ENCODE results near the gene HDGFL3.
"Not testable (repeated sequence)": the region's sequence is repeated elsewhere in the genome, so short reads cannot be mapped to it uniquely, and the experiment has no call there.

The HDGFL3 gene

GRCh38 chr15:83193721-83194120 lies 13.9 kb downstream of the HDGFL3 start:
- DNase-seq = no peak

DNA sequence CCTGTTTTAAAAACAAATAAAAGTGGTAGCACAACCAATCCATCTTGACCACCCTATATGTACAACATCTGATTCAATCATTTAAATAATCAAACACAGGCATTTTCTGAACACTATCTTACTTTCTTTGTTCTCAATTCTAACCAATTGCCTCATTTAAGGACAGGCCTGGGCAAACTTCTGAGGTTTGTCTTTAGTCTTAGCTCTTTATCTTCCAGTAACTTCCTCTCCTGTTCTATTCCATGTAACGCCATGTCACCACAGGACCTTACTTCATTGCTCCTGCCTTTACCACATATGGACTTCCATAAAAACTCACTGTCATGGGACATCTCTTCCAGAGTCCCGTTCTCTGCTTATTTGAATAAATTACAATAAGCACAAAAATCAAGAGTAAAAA lies 14.9 kb downstream of the HDGFL3 start:
- DNase-seq = no peak

GRCh38 chr15:83190450-83190849 lies 17.2 kb downstream of the HDGFL3 start:
- DNase-seq = no peak

DNA sequence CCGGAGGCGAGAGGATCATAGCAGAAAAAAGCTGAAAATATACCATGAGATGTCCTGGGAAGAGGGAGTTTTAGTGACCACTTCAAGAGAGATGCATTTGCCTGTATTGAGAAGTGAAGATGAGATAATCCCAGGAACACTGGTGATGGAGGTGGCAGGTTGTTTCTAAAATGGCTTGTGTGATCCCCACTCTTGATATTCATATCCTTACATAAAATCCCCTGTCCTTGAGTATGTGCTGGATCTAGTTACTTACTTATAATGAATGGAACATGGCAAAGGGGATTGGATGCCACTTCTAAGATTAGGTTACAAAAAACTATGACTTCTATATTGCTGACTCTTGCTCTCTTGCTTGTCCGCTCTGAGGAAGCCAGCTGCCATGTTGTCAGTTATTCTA lies 22.1 kb downstream of the HDGFL3 start:
- no peak for DNase-seq

- DNase-seq = no peak
Measured at GRCh38 chr15:83178869-83179325, 28.7 kb downstream of the HDGFL3 start.

- no peak for DNase-seq
Measured at GRCh38 chr15:83178390-83178789, 29.2 kb downstream of the HDGFL3 start.

GRCh38 chr15:83174891-83175290 lies 32.7 kb downstream of the HDGFL3 start:
- no peak for DNase-seq

GRCh38 chr15:83170474-83171165 lies 37.0 kb downstream of the HDGFL3 start:
- DNase-seq = no peak

DNA sequence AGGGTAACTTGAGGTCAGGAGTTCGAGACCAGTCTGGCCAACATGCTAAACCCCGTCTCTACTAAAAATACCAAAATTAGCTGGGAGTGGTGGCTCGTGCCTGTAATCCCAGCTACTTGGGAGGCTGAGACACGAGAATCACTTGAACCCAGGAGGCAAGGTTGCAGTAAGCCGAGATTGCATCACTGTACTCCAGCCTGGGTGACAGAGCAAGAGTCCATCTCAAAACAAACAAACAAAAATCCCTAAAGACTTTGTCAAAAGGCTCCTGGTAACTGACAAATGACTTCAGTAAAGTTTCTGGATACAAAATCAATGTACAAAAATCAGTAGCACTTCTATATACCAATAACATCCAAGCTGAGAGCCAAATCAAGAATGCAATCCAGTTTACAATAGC lies 38.0 kb downstream of the HDGFL3 start:
- DNase-seq = not testable (repeated sequence)

- DNase-seq = no peak
Measured at GRCh38 chr15:83166830-83167229, 40.8 kb downstream of the HDGFL3 start.

- no peak for DNase-seq
Measured at GRCh38 chr15:83166218-83166617, 41.4 kb downstream of the HDGFL3 start.

- DNase-seq = no peak
Measured at GRCh38 chr15:83164771-83165404, 42.7 kb downstream of the HDGFL3 start.

DNA sequence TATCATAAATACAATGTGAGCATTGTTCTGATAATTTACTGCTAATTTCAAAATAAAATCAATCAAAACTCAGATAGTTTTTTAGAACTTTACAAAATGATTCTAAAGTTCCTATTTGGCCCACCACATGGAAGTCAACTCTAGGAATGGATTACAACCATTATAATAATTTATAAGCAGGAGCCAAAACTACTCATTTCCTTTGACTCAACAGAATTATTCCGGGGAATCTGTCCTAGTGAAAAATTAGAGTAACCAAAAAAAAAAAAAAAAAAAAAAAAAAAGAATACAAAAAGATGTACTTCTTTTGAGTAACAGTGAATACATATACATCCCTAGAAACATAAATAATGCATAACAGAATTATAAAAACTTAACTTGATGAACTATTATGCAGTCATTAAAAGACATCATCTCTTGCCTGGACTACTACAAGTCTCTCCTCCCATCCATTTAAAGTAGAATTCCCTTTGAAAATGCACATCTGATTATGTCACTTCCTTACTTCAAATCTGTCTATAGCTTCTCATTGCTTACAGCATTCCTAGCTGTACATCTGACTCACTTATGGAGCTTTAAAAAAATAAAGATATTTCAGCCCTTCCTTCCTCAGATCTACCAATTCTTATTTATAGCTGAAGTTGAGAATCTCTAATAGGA lies 43.4 kb downstream of the HDGFL3 start:
- no peak for DNase-seq

GRCh38 chr15:83163032-83163431 lies 44.6 kb downstream of the HDGFL3 start:
- no peak for DNase-seq

GRCh38 chr15:83160741-83161140 lies 46.9 kb downstream of the HDGFL3 start:
- DNase-seq = no peak

DNA sequence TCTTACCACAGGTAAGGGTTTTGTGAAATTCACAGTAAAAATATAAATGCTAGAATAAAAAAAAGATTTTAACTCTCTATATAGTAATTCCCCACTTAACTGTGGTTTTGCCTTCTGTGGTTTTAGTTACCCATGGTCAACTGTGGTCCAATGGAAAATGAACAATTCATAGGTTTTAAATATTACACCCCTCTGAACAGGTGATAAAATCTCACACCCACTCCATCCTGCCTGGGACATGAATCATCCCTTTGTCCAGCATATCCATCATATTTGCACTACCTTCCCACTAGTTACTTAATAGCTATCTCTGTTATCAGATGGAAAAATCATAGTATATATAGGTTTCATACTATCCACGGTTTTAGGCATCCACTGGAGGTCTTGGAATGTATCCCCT lies 49.2 kb downstream of the HDGFL3 start:
- DNase-seq = no peak

GRCh38 chr15:83155942-83156341 lies 51.7 kb downstream of the HDGFL3 start:
- no peak for DNase-seq

DNA sequence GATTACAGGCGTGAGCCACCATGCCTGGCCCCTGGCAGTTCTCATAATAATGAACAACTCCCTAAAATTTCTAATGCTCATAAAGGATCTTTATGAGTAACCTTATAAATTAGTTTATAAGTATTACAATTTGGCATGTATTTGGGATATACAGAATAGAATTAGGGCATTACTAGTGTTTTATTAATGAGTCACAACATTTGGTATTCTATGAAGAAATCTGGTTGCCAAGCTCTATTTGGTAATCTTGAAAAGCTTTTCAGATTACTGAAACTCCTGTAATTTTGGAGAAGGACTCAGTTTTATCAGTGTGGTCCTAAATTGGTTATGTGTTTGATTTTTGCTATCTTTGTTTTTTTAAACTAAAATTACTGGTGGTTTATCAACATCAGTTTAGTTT lies 54.3 kb downstream of the HDGFL3 start:
- DNase-seq = no peak

DNA sequence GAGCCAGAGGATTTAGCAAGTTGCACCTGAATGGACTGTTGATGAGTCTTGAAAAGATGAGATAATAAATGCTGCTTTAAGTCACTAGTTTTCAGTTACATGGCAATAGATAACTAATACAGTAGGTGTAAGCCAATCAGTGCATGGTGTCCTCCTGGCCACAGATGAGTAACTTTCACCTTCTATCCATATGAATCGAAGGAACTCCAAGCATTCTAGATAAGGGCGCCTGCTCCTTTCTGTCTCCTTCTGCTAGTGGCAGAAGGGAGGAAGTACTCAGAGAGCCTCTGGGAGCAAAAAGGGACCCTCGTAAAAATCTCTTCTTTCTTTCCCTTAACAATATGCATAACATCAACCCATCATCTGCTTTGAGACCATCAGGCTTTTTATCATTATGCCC lies 62.9 kb downstream of the HDGFL3 start:
- DNase-seq = no peak

GRCh38 chr15:83142151-83142550 lies 65.5 kb downstream of the HDGFL3 start:
- DNase-seq = not testable (repeated sequence)

DNA sequence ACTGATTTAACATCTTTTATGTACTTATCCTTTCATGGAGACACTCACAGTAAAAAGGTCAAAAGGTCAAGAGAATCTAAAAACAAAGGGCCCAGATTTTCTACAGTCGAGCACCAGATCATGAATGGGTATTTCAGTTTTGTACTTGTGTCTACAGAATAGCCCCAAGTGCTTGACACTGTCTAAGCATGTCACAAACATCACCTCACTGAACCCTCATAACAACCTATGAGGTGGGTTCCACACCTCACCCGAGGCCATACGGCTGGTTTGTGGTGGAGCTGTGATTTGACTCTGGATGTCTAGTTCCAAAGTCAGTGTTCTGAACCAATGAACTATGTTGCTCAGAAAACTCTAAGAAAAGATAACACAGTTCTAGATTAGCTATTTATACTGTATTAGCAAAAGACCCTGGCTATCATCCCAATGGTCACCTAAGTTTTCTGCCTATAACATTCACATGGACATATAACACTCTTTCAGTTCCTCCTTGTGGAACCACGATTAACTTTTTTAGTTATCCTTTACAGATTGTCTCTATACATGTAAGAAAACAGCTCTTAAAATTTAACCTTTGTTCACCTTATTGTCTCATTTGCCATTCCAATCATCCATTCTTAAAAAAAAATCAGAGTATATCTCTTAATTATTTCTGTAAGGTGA lies 74.6 kb downstream of the HDGFL3 start:
- no peak for DNase-seq

DNA sequence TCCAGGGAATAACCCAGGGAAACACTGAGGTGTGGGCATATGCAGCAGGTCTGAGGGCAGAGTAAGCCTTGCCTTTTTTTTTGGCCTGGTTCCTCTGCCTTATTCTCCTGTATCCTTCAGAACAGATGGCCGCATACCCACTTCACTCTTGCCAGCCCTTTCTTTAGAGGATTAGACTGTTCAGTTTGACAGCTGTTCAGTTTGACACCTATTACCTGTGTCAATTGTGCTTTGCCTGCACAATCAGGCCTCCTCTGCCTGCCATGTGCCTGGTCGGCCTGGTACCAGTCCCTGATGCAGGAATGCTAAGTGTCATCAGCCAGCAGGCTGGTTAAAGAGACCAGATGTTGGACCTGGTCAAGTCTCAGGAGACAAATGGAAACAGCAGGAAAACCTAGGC lies 77.8 kb downstream of the HDGFL3 start:
- DNase-seq = no peak

- DNase-seq = no peak
Measured at GRCh38 chr15:83127547-83128150, 80.0 kb downstream of the HDGFL3 start.
